HG02884 (cell line): ENCODE measurements around the gene OR6B1.
"Not testable (repeated sequence)": the region's sequence is repeated elsewhere in the genome, so short reads cannot be mapped to it uniquely, and the experiment has no call there.

ENCODE experiments used
- ATAC-seq: cut with Tn5 transposase; IDR thresholded peaks from one replicate; pipeline ENCODE4 v1.9.1; 2021; ENCODE audit warnings: mild to moderate bottlenecking, moderate library complexity; ENCODE audit not compliant: unreplicated experiment

OR6B1 gene

DNA sequence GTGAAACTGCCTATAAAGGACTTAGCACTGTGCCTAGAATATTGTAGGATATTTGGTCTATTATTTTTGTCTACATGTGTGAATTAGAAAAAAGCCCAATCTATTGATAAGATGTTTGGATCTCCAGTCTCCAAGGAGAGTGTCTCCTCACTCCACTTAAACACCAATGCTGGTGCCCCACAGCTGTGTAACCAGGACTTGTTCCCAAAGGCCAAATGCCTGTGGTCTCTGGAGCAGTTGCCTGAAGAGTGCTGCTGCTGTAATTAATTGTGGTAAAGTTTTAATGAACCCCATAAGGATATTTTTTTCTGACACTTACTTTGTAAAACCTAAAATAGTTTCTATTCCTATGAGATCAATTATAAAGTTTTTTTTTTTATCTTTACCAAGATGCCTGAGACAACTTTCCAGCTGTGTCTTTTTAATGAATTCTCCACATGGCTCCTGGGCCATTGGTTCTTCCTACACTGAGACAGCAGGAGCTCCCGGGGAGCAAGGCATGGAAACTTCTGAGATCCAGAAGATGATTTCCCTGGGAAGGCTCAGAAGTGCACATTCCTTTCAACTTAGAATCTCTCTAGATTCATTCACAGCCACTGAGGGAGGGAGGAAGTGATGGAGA, 37.4 kb downstream of the OR6B1 start:
- ATAC-seq: no peak

DNA sequence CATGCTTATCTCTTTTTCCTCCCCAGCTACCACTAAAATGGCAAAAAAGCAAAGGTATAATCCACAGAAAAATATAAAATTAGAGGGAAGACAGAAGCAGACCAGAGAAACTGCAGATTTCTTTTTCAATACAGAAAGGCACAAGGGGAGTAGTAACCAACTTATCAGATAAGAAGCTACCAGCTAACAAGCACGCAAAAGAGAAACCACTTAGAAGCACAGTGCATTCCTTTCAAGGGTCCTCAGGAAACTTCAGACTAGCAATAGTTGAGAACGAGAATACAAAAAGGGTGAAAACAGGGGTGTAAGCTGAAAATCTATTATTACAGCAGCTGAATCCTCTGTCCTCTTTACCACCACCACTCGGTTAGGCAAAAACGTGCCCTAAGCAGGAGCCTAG, 38.8 kb downstream of the OR6B1 start:
- no peak for ATAC-seq

DNA sequence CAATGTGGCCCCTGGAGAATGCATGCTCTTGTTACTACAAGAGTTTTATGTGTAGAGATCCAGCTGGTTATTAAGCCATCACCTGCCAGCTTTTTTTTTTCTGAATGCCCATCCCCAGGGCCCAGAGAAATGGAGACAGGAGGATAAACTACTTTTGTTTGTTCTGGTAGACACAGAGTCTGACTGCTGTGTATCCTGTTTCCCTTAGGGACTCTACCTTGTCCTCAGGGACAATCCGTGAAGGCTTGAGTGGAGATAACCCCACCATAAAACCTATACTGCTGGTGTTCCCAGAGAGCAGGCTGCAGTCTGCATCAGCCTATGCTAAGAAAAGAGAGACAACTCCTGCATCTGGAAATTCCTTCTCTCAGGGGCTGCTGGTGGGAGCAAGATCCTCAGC, 48.5 kb downstream of the OR6B1 start, which contains the start of gene OR2A5:
Gene OR2A5, plus strand, starts transcription at position 301 of the 400 bp plus-strand sequence. CDS start 1,454 bp downstream, outside the sequence.
- ATAC-seq: no peak

DNA sequence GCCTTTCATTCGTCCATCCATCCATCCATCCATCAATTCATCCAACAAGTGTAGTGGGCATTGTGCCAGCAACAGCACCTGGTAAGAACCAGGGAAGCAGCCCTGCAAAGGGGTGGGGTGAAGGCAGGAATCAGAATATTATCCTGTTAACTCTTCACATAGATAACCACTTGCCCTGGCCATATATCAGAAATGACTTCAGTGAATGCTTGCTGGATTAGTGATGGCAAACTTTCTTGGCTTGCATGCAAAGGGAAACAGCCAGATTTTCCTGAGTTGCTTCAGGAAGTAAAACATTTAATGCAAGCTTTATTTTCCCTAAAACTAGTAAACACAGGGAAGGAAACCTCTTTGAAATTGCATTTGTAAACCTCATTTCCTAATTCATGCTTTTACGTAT, 49.4 kb downstream of the OR6B1 start:
- no peak for ATAC-seq

DNA sequence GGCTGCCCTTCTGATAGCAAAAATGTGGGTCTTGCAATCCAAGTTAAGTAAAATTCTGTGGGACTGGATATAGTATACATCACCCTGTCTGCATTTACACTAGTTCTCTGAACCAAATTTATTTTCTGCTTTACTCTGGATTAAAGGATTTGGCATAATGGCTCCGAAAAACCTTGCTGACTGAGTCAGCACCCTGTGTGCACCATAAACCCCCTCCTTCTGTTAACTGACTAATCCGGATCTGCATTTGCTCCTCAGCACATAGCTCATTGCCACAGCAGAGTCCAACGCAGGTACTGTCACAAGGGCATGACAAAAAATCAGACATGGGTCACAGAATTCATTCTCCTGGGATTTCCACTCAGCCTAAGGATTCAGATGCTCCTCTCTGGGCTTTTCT, 50.0 kb downstream of the OR6B1 start:
- no peak for ATAC-seq

DNA sequence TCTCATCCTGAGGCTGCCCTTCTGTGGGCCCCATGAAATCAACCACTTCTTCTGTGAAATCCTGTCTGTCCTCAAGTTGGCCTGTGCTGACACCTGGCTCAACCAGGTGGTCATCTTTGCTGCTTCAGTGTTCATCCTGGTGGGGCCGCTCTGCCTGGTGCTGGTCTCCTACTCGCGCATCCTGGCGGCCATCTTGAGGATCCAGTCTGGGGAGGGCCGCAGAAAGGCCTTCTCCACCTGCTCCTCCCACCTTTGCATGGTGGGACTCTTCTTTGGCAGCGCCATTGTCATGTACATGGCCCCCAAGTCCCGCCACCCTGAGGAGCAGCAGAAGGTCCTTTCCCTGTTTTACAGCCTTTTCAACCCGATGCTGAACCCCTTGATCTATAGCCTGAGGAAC, 50.8 kb downstream of the OR6B1 start:
- not testable (repeated sequence) for ATAC-seq

DNA sequence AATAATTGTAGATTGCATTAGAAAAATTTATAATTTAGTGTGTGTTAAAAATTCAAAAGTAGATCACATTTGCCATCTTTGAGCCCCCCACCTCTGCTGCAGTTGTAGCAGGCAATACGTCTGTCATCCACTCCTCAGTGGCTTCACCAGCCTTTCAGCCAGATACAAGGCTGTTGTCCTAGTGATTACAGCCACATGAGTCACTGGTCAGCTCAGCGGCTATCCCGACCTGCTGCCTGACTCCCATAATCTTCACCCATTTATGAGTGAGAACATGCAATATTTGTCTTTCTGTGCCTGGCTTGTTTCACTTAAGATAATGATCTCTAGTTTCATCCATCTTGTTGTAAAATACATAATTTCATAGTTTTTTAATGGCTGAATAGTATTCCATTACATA, 57.8 kb downstream of the OR6B1 start:
- no peak for ATAC-seq
